HEK293T (cell line): ENCODE results near the gene DCAF5.

Experiments
- ARNT ChIP-seq: fragments of 450-650 bp; IDR thresholded peaks from 2 replicates; pipeline ENCODE4 v1.6.1; 2017; ENCODE audit warnings: mild to moderate bottlenecking
- BHLHE40 ChIP-seq: fragments of 450-650 bp; IDR thresholded peaks from 2 replicates; pipeline ENCODE4 v1.6.1; 2016; ENCODE audit warnings: mild to moderate bottlenecking, moderate library complexity, borderline replicate concordance
- FOXA1 ChIP-seq: fragments of 450-650 bp; IDR thresholded peaks from 2 replicates; pipeline ENCODE4 v1.6.1; 2016; ENCODE audit warnings: mild to moderate bottlenecking
- FOXM1 ChIP-seq: fragments of 450-650 bp; IDR thresholded peaks from 2 replicates; pipeline ENCODE4 v1.6.1; 2017; ENCODE audit warnings: mild to moderate bottlenecking, borderline replicate concordance
- HDGF ChIP-seq: fragments of 450-650 bp; IDR thresholded peaks from 2 replicates; pipeline ENCODE4 v1.6.1; 2017; ENCODE audit warnings: antibody characterized with exemption, borderline replicate concordance
- LEF1 ChIP-seq: fragments of 450-650 bp; IDR thresholded peaks from 2 replicates; pipeline ENCODE4 v1.6.1; 2017; ENCODE audit warnings: mild to moderate bottlenecking, borderline replicate concordance
- ZNF384 ChIP-seq: fragments of 450-650 bp; IDR thresholded peaks from 2 replicates; pipeline ENCODE4 v1.6.1; 2016

DNA sequence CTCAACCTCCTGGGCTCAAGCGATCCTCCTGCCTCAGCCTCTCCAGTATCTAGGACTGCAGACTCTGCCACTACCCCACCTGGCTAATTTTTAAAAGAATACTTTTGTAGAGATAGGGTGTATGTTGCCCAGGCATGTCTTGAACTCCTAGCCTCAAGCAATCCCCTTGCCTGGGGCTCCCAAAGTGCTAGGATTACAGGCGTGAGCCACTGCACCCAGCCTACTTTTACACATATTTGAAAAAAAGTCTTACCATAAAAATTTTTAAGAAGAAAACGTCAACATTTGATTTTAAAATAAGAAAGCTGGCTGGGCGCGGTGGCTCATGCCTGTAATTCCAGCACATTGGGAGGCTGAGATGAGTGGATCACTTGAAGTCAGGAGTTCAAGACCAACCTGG lies 46.5 kb downstream of the DCAF5 start:
- TF ChIP-seq HDGF (no peak), ZNF384 (no peak), ARNT (no peak), FOXM1 (no peak), LEF1 (no peak), FOXA1 (no peak), BHLHE40 (no peak)
